Spleen (tissue), 7 donors: ENCODE results near the gene OR2T35.

ENCODE experiments used
- CTCF ChIP-seq, 11 experiments: fragments of 200-600 bp in 7 of 11; fragments of 450-650 bp in 4 of 11; sonication (generic) in 4 of 11; IDR thresholded peaks in 8 of 11; conservative IDR thresholded peaks in 3 of 11; 1 replicate in 7 of 11; 2 replicates in 4 of 11; pipeline versions ENCODE4 v1.4.0 to v1.8.0; 2016 to 2021; ENCODE audit warnings: antibody characterized with exemption in 11 of 11, inconsistent platforms in 4 of 11, mild to moderate bottlenecking in 1 of 11
- POLR2A ChIP-seq, 3 donors: fragments of 450-650 bp; IDR thresholded peaks; one replicate each; pipeline ENCODE4 v1.5.1; 2017; ENCODE audit warnings: antibody characterized with exemption in 3 of 3, mild to moderate bottlenecking in 1 of 3
- POLR2AphosphoS5 ChIP-seq, 3 donors: sonication (generic); formaldehyde crosslinking; IDR thresholded peaks; one replicate each; pipeline ENCODE4 v1.5.1; 2017; ENCODE audit warnings: antibody characterized with exemption in 3 of 3
- donor health status: DM: no; HTN: no; CAD: no; lungs with moderate emphysema.
- donor health status: DM: no; HTN: no; CAD: no.
- donor health status: DM: no; HTN: no; CAD: no.

DNA sequence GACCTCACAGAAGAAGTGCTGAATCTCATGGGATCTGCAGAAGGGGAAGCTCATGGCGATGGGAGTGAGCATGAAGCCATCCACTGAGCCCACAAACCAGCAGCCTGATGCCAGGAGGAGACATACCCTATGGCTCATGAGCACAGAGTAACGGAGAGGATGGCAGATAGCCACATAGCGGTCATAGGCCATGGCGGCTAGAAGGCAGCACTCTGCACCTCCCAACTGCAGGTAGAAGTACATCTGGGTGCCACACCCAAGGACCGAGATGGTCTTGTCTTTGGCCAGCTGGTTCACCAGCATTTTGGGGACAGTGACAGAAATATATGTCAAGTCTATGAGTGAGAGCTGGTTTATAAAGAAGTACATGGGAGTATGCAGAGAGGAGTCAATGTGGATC is 51.9 kb downstream of the OR2T35 start:
- TF ChIP-seq CTCF (IDR thresholded peaks at IDR 0.05 in 8 of 11, conservative IDR thresholded peaks at IDR 0.05 in 3 of 11) (no peak), POLR2AphosphoS5 (IDR thresholded peaks at IDR 0.05) (no peak), POLR2A (IDR thresholded peaks at IDR 0.05) (no peak)
